MM.1S (cell line): ENCODE measurements around the gene FRK.

Experiments used
- DNase-seq: peaks from one replicate; pipeline ENCODE4 v3.0.0-alpha.2; 2015
- H2AFZ ChIP-seq: fragments of 300-600 bp; sonication (generic); 2 replicates; pipeline ENCODE4 v1.6.0; 2016; ENCODE audit warnings: antibody characterized with exemption, low read length
- H3F3A ChIP-seq: fragments of 300-600 bp; sonication (generic); 2 replicates; pipeline ENCODE4 v1.6.1; 2016; ENCODE audit warnings: mild to moderate bottlenecking, antibody characterized with exemption, low read length, moderate library complexity, mixed read lengths; ENCODE audit not compliant: insufficient read depth
- H3K27ac ChIP-seq: fragments of 300-600 bp; sonication (generic); 2 replicates; pipeline ENCODE4 v1.5.1; 2016; ENCODE audit warnings: mild to moderate bottlenecking, low read length
- H3K27me3 ChIP-seq: fragments of 300-600 bp; sonication (generic); replicated peaks from 2 replicates; pipeline ENCODE4 v1.6.0; 2016; ENCODE audit warnings: low read length; ENCODE audit not compliant: insufficient read depth
- H3K36me3 ChIP-seq: fragments of 300-600 bp; sonication (generic); replicated peaks from 2 replicates; pipeline ENCODE4 v1.6.1; 2016; ENCODE audit warnings: mild to moderate bottlenecking, low read length, mixed read lengths; ENCODE audit not compliant: insufficient read depth
- H3K4me1 ChIP-seq: fragments of 300-600 bp; sonication (generic); 2 replicates; pipeline ENCODE4 v1.6.1; 2016; ENCODE audit warnings: low read length, mixed read lengths
- H3K4me2 ChIP-seq: fragments of 300-600 bp; sonication (generic); 2 replicates; pipeline ENCODE4 v1.6.0; 2016; ENCODE audit warnings: low read depth, low read length
- H3K4me3 ChIP-seq: fragments of 300-600 bp; sonication (generic); 2 replicates; pipeline ENCODE4 v1.5.1; 2016; ENCODE audit warnings: low read length, mixed read lengths
- H3K79me2 ChIP-seq: fragments of 300-600 bp; sonication (generic); 2 replicates; pipeline ENCODE4 v1.6.1; 2016; ENCODE audit warnings: mixed run types, low read length, mixed read lengths
- H3K9ac ChIP-seq: fragments of 300-600 bp; sonication (generic); 2 replicates; pipeline ENCODE4 v1.6.1; 2016; ENCODE audit warnings: low read length, mixed read lengths
- H3K9me2 ChIP-seq: fragments of 300-600 bp; sonication (generic); replicated peaks from 2 replicates; pipeline ENCODE4 v1.6.1; 2016; ENCODE audit warnings: mild to moderate bottlenecking, low read length, mixed read lengths; ENCODE audit not compliant: insufficient read depth
- H3K9me3 ChIP-seq: fragments of 300-600 bp; sonication (generic); replicated peaks from 2 replicates; pipeline ENCODE4 v1.6.1; 2016; ENCODE audit warnings: mild to moderate bottlenecking, low read length, mixed read lengths; ENCODE audit not compliant: insufficient read depth
- H4K20me1 ChIP-seq: fragments of 300-600 bp; sonication (generic); 2 replicates; pipeline ENCODE4 v1.6.1; 2016; ENCODE audit warnings: mild to moderate bottlenecking, low read length, moderate library complexity, mixed read lengths; ENCODE audit not compliant: insufficient read depth
- CTCF ChIP-seq: fragments of 300-600 bp; sonication (generic); IDR thresholded peaks from 2 replicates; pipeline ENCODE4 v1.5.1; 2016; ENCODE audit warnings: antibody characterized with exemption, low read length, mixed read lengths
- EZH2 ChIP-seq: fragments of 300-600 bp; sonication (generic); optimal IDR thresholded peaks from 2 replicates; pipeline ENCODE3; 2017; ENCODE audit warnings: low read depth, mild to moderate bottlenecking, antibody characterized with exemption, low read length, mixed read lengths
- EZH2phosphoT487 ChIP-seq: fragments of 300-600 bp; sonication (generic); IDR thresholded peaks from 2 replicates; pipeline ENCODE4 v1.6.1; 2018; ENCODE audit warnings: antibody characterized with exemption, low read length

FRK gene

GRCh38 chr6:115958958-115959357, 101.7 kb downstream of the FRK start:
- no peak overlapping the region for H3K9ac ChIP-seq
- no peak for DNase-seq
- no peaks in the 10 kb centered on the region for H3K36me3 ChIP-seq
- H3K27ac ChIP-seq = no peak overlapping the region
- H3K4me2 ChIP-seq = no peak overlapping the region
- H3K9me2 ChIP-seq = no peaks in the 10 kb centered on the region
- H4K20me1 ChIP-seq = no peaks in the 10 kb centered on the region
- no peaks in the 10 kb centered on the region for H3K9me3 ChIP-seq
- H3K27me3 ChIP-seq = no peaks in the 10 kb centered on the region
- no peak overlapping the region for H2AFZ ChIP-seq
- H3K4me1 ChIP-seq = no peaks in the 10 kb centered on the region
- no peaks in the 10 kb centered on the region for H3F3A ChIP-seq
- TF ChIP-seq EZH2 = no peak
- no peak for TF ChIP-seq CTCF
- no peak for TF ChIP-seq EZH2phosphoT487
- H3K79me2 ChIP-seq = no peaks in the 10 kb centered on the region
- H3K4me3 ChIP-seq = no peak overlapping the region

GRCh38 chr6:115954740-115955139, 106.0 kb downstream of the FRK start:
- Histone ChIP-seq H3K4me3 (no peak overlapping the region), H3K9ac (no peak overlapping the region), H3K27ac (no peak overlapping the region), H2AFZ (no peak overlapping the region), H3F3A (no peaks in the 10 kb centered on the region), H3K36me3 (no peaks in the 10 kb centered on the region), H3K4me2 (no peak overlapping the region), H3K9me2 (no peaks in the 10 kb centered on the region), H3K4me1 (no peaks in the 10 kb centered on the region), H3K9me3 (no peaks in the 10 kb centered on the region), H4K20me1 (no peaks in the 10 kb centered on the region), H3K79me2 (no peaks in the 10 kb centered on the region), H3K27me3 (no peaks in the 10 kb centered on the region)
- TF ChIP-seq EZH2phosphoT487 (no peak), CTCF (no peak), EZH2 (no peak)
- no peak for DNase-seq

GRCh38 chr6:115948751-115949150, 111.9 kb downstream of the FRK start:
- Histone ChIP-seq H3K4me2 (no peak overlapping the region), H3K9ac (no peak overlapping the region), H3K4me3 (no peak overlapping the region), H3K27ac (no peak overlapping the region), H3F3A (no peaks in the 10 kb centered on the region), H3K36me3 (no peaks in the 10 kb centered on the region), H4K20me1 (no peaks in the 10 kb centered on the region), H3K9me3 (no peaks in the 10 kb centered on the region), H3K9me2 (no peaks in the 10 kb centered on the region), H3K4me1 (no peaks in the 10 kb centered on the region), H2AFZ (no peak overlapping the region), H3K27me3 (no peaks in the 10 kb centered on the region), H3K79me2 (no peaks in the 10 kb centered on the region)
- no peak for TF ChIP-seq EZH2
- no peak for DNase-seq

- no peaks in the 10 kb centered on the region for H3K27me3 ChIP-seq
- no peak for DNase-seq
- H3K27ac ChIP-seq = no peak overlapping the region
- H3K4me3 ChIP-seq = no peak overlapping the region
- no peaks in the 10 kb centered on the region for H3K9me2 ChIP-seq
- H4K20me1 ChIP-seq = no peaks in the 10 kb centered on the region
- H3K4me2 ChIP-seq = no peak overlapping the region
- H3K9me3 ChIP-seq = no peaks in the 10 kb centered on the region
- no peaks in the 10 kb centered on the region for H3K4me1 ChIP-seq
- no peak for TF ChIP-seq EZH2
- no peak for TF ChIP-seq EZH2phosphoT487
- TF ChIP-seq CTCF = no peak
- H3K79me2 ChIP-seq = no peaks in the 10 kb centered on the region
- H3K9ac ChIP-seq = no peak overlapping the region
- no peak overlapping the region for H2AFZ ChIP-seq
- no peaks in the 10 kb centered on the region for H3F3A ChIP-seq
- H3K36me3 ChIP-seq = no peaks in the 10 kb centered on the region
Observed at GRCh38 chr6:115947966-115948541, 112.6 kb downstream of the FRK start.
